Fibroblast of pulmonary artery (primary cell): Measurements from ENCODE around the gene TROAP.

Experiments used
- DNase-seq: peaks from one replicate; pipeline ENCODE4 v3.0.0-alpha.2; 2010; ENCODE audit warnings: low read depth
- H3K4me3 ChIP-seq: replicated peaks from 2 replicates; pipeline ENCODE4 v1.5.1; 2011; ENCODE audit warnings: low read depth, mild to moderate bottlenecking, control low read depth, low read length, moderate library complexity
- TF ChIP-seq, protein P1 (sequence below): IDR thresholded peaks from 2 replicates; pipeline ENCODE4 v1.5.1; 2011; ENCODE audit warnings: mild to moderate bottlenecking, control low read depth, low read length, inconsistent platforms; ENCODE audit errors: missing control alignments

TROAP gene

DNA sequence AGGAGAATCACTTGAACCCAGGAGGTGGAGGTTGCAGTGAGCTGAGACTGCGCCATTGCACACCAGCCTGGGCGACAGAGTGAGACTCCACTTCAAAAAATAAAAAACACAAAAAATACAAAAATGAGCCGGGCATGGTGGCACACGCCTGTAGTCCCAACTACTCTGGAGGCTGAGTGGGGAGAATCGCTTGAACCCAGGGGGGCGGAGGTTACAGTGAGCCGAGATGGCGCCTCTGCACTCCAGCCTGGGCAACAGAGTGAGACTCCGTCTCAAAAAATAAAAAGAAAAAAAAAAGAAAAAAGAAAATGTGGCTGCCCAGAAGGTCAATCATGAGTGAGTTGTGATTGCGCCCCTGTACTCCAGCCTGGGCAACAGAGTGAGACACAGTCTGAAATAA lies 32.9 kb downstream of the TROAP start:
- no peak for DNase-seq
- TF ChIP-seq, protein P1, sequence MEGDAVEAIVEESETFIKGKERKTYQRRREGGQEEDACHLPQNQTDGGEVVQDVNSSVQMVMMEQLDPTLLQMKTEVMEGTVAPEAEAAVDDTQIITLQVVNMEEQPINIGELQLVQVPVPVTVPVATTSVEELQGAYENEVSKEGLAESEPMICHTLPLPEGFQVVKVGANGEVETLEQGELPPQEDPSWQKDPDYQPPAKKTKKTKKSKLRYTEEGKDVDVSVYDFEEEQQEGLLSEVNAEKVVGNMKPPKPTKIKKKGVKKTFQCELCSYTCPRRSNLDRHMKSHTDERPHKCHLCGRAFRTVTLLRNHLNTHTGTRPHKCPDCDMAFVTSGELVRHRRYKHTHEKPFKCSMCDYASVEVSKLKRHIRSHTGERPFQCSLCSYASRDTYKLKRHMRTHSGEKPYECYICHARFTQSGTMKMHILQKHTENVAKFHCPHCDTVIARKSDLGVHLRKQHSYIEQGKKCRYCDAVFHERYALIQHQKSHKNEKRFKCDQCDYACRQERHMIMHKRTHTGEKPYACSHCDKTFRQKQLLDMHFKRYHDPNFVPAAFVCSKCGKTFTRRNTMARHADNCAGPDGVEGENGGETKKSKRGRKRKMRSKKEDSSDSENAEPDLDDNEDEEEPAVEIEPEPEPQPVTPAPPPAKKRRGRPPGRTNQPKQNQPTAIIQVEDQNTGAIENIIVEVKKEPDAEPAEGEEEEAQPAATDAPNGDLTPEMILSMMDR: no peak
- H3K4me3 ChIP-seq: no peak overlapping the region

- TF ChIP-seq, protein P1: peak; percentile 50
- H3K4me3 ChIP-seq: no peak overlapping the region
- DNase-seq: peak; percentile 85
Observed at GRCh38 chr12:49357103-49357678, 34.1 kb downstream of the TROAP start.

- no peak overlapping the region for H3K4me3 ChIP-seq
- TF ChIP-seq, protein P1: peak; percentile 81
- DNase-seq: peak; percentile 83
Observed at GRCh38 chr12:49358483-49359141, 35.6 kb downstream of the TROAP start.

- TF ChIP-seq, protein P1: no peak
- H3K4me3 ChIP-seq: no peak overlapping the region
- no peak for DNase-seq
Observed at GRCh38 chr12:49359671-49360070, 36.6 kb downstream of the TROAP start.

GRCh38 chr12:49362077-49362476 lies 39.0 kb downstream of the TROAP start:
- H3K4me3 ChIP-seq: no peak overlapping the region
- TF ChIP-seq, protein P1: no peak
- no peak for DNase-seq

DNA sequence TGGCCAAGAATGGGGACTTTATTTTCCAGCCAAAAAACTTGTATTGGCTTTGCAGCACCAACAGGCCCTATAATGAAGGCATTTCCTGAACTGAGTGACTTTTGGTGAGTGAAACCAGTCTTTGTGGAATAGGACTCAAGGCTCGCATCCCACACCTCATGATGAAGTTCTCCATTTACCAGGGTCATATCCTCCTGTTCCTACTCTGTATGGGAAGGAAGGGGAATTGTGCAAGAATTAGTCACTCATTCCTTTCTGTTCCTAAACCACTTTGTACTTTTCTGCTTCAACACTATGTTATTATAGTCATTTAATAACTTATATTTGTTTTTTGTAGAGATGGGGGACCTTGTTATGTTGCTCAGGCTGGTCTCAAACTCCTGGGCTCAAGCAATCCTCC lies 41.9 kb downstream of the TROAP start:
- TF ChIP-seq, protein P1: no peak
- no peak overlapping the region for H3K4me3 ChIP-seq
- DNase-seq: peak; percentile 90

- TF ChIP-seq, protein P1: no peak
- DNase-seq: peak; percentile 55
- H3K4me3 ChIP-seq: no peak overlapping the region
Observed at GRCh38 chr12:49365542-49365941, 42.5 kb downstream of the TROAP start.
